Loucy (cell line): Measurements from ENCODE around the gene GIPC3.

Experiments used
- EZH2phosphoT487 ChIP-seq: fragments of 200-600 bp; IDR thresholded peaks from 2 replicates; pipeline ENCODE4 v1.6.1; 2018; ENCODE audit warnings: antibody characterized with exemption, mild to moderate bottlenecking, moderate library complexity, borderline replicate concordance
- TF ChIP-seq, protein P1 (sequence below): fragments of 200-600 bp; sonication (generic); conservative IDR thresholded peaks from 2 replicates; pipeline ENCODE4 v1.5.1; 2014; ENCODE audit warnings: mild to moderate bottlenecking, antibody characterized with exemption, low read length

DNA sequence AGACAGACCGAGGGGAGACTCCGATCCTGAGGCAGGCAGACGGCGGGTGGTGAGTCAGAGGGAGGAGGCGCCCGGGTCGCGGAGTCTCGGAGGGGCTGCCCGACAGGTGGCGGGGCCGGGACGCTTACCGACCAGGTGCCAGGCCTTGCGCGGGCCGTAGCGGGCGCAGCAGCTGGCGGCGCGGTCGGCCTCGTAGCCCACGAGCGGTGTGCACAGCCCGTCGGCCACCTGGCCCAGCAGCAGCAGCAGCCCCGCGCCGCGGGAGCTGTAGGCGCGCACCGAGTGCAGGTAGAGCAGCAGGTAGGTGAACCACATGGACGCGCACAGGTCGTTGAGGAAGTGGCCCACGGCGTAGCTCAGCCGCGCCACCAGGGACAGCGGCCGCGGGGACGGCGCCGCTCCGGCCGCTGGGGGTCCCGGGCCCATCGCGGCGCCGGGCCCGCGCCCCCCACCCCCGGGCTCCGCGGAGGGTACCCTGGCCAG lies 28.3 kb upstream of the GIPC3 start:
- TF ChIP-seq, protein P1, sequence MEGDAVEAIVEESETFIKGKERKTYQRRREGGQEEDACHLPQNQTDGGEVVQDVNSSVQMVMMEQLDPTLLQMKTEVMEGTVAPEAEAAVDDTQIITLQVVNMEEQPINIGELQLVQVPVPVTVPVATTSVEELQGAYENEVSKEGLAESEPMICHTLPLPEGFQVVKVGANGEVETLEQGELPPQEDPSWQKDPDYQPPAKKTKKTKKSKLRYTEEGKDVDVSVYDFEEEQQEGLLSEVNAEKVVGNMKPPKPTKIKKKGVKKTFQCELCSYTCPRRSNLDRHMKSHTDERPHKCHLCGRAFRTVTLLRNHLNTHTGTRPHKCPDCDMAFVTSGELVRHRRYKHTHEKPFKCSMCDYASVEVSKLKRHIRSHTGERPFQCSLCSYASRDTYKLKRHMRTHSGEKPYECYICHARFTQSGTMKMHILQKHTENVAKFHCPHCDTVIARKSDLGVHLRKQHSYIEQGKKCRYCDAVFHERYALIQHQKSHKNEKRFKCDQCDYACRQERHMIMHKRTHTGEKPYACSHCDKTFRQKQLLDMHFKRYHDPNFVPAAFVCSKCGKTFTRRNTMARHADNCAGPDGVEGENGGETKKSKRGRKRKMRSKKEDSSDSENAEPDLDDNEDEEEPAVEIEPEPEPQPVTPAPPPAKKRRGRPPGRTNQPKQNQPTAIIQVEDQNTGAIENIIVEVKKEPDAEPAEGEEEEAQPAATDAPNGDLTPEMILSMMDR: no peak
- no peak for TF ChIP-seq EZH2phosphoT487
